Stimulated activated CD8-positive, alpha-beta memory T cell treated with anti-CD3 and anti-CD28 coated beads, Interleukin-7, amount 100 ng/mL, for 1 hour (primary cell): ENCODE measurements around the gene CD40LG.

Experiments
- DNase-seq, 2 donors: peaks; one replicate each; pipeline ENCODE4 v3.0.0-alpha.2; 2020; ENCODE audit warnings: low read depth in 2 of 2

CD40LG gene

DNA sequence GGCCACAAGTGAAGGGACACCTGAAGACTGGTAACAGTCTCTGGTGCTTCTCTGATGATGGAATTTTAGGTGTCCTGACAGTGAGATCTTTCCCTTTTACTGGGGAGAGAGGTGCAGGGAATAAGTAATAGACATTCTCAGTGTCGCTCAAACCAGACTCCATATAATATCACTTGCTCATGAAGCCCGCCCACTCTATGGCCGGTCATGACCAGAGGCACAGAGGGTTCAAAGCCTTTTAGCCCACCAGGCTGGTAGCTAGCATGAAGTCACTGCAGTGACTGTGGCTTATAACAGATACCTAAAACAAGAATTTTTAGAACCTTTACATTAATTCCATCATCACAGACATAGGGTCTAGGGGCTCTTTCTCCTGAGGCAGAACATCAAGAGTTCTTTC lies 2.9 kb downstream of the CD40LG start:
- no peak for DNase-seq

- DNase-seq = no peak
Measured at GRCh38 chrX:136652822-136653723, 5.1 kb downstream of the CD40LG start.

GRCh38 chrX:136656361-136656964 lies 8.5 kb downstream of the CD40LG start:
- no peak for DNase-seq

DNA sequence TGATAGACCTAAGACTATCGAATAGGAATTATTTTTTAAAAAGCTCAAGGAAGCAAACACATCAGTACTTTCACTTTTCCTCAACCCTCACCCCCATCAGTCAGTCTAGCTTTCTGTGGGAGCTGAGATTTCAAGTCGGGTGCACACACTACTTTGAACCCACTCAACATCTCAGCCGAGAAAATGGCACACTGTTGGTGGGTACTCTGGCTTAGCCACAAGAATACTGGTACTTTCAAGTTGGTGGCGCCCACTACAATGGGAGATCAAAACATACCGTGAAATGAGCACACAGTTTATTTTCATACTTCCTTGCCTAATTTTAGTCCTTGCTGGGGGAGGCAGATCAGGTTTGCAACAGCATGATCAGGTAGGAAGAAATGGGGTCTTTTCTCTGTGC lies 10.2 kb downstream of the CD40LG start:
- no peak for DNase-seq

- no peak for DNase-seq
Measured at GRCh38 chrX:136659174-136659573, 11.2 kb downstream of the CD40LG start.

GRCh38 chrX:136660896-136661295 lies 12.9 kb downstream of the CD40LG start:
- DNase-seq = no peak

- DNase-seq = no peak
Measured at GRCh38 chrX:136662104-136662503, 14.1 kb downstream of the CD40LG start.

DNA sequence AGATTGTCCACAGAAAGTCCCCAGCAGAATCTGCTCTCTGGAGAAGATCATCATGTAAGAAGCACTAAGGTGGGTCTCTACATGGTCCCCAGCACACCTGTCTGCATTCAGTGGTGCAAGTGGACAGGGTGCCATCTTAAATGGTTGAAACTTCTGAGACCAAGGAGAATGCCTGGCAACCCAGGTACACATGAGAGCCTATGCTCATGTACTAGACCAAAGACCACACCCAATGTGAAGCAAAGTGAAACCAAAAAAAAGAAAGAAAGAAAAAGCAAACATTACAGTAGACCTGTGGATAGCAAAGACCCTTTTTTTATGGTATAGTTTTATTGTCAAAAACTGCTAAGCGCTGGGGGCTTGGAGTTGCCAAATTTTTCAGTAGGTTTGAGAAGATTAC lies 15.0 kb downstream of the CD40LG start:
- DNase-seq = no peak

GRCh38 chrX:136665258-136665900 lies 17.4 kb downstream of the CD40LG start:
- no peak for DNase-seq

DNA sequence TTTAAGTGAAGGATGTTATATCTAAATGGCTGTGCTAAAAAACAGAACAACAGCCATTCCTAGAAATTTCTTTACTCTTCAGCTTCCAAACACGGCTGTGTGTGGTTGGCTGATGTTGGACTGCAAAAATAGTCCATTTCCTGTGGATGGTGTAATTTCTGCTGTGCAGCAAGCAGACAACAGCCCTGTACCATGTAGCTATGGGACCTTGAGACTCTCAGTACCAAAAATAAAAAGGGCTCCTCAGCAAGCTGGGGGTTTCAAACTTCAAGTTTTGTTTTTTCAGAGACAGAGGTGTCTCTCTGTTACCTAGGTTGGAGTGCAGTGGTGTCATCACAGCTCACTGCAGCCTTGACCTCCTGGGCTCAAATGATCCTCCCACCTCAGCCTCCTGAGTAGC lies 18.1 kb downstream of the CD40LG start:
- no peak for DNase-seq

DNA sequence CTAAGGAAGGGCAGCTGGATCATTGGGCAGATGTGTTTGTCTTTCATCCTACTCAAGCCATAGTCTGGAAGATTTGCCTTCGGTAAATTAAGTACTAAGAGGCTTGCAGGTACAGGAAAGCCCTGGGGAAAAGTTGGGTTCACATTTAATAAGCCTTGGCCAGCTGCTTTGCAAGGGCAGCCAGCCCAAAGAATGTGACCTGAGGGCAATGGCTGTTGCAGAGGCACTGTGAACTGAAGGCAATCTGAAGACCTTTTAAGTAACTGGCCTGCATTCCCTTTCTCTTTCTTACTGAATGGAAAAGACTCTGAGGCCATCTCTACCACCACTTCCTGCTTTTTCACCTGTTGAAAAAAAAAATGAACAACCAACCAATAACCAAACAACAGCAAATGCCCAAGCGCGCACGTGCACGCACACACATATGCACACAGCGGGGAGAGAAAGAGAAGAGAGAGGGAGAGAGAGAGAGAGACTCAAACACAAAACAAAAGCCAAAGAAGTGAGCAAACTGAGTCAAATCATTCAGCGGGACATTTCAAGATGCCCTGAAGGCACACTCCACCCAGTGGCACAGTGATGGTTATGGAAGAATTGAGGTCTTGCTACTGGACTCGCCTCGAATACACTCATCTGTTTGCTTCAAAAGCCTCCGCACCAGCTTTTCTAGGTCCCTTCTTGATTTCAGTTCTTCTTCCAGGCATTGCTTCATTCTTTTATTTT lies 19.6 kb downstream of the CD40LG start:
- no peak for DNase-seq

- no peak for DNase-seq
Measured at GRCh38 chrX:136671006-136671610, 23.1 kb downstream of the CD40LG start.

- no peak for DNase-seq
Measured at GRCh38 chrX:136674270-136674985, 26.5 kb downstream of the CD40LG start.

GRCh38 chrX:136679531-136679930 lies 31.6 kb downstream of the CD40LG start:
- DNase-seq = no peak

- no peak for DNase-seq
Measured at GRCh38 chrX:136684120-136684519, 36.2 kb downstream of the CD40LG start.

DNA sequence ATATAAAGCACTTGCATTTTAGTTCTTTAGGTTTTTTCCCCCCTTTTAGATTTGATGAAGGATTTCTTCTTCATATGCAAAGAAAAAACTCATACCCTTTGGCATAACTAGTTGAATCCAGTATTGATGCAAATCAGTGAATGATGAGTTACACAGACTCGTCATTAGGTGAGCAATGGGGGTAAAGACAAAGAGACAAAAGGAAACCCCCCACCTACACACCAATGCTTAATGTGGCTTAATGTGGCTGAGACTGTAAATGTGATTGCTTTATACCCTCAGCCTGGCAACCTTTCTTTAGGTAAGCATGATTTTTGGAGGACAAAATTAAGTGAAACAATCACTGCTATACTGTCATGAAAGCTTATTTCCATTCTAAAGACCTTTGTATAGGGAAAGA lies 39.5 kb downstream of the CD40LG start:
- DNase-seq = no peak

- no peak for DNase-seq
Measured at GRCh38 chrX:136689436-136689835, 41.5 kb downstream of the CD40LG start.

- DNase-seq = no peak
Measured at GRCh38 chrX:136691028-136691809, 43.3 kb downstream of the CD40LG start.

DNA sequence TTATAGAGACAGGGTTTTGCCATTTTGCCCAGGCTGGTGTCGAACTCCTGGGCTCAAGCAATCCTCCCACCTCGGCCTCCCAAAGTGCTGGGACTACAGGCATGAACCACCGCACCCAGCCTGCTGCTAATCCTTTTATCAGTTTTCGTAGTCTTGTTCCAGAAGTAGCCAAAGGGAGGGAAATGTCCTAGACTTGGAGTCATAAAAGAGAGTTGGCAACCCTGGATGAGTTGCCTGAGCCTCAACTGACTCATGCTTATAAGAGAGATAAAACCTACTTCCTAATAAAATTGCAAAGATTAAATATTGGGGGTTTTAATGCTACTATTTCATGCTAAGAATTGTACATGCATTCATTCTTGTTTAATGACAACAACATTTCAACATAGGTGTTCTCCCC lies 44.3 kb downstream of the CD40LG start:
- no peak for DNase-seq

GRCh38 chrX:136694431-136695087 lies 46.6 kb downstream of the CD40LG start:
- DNase-seq = no peak
